GM12878 (cell line): ENCODE measurements around the gene CPEB1. TPM values are rescaled to one million over a fixed set of nuclear protein-coding genes. Genes with fewer than 3 reads are reported as not detected.

Experiments used
- ATAC-seq: fragments of 200-7000 bp; cut with Tn5 transposase; 3 replicates; pipeline ENCODE4 v1.9.1; 2020; ENCODE audit warnings: mild to moderate bottlenecking, moderate library complexity
- BruUV-seq: library from RNA; stranded (reverse); fragments of 400-500 nt; replicated peaks from 2 replicates; lab custom pipeline; 2021; lab: Mats Ljungman, UMichigan
- CTCF ChIA-PET: fragments of 300-600 bp; sonication (Branson Sonifier 250); formaldehyde crosslinking; extraction: SDS; loops from one replicate; lab custom pipeline; 2021; ENCODE audit warnings: inconsistent platforms; lab: Yijun Ruan, JAX
- POLR2A ChIA-PET: fragments of 350-600 bp; formaldehyde crosslinking; extraction: SDS; loops from one replicate; lab custom pipeline; 2021; ENCODE audit warnings: inconsistent platforms; lab: Charles Lee
- RAD21 ChIA-PET: fragments of 300-600 bp; sonication (Branson Sonifier 250); formaldehyde crosslinking; loops from one replicate; lab custom pipeline; 2023; ENCODE audit warnings: antibody characterized with exemption; ENCODE audit not compliant: unreplicated experiment; lab: Charles Lee
- SMC1A ChIA-PET: fragments of 300-600 bp; sonication (Branson Sonifier 250); formaldehyde crosslinking; loops from one replicate; lab custom pipeline; 2023; ENCODE audit not compliant: unreplicated experiment, uncharacterized antibody; lab: Charles Lee
- DNase-seq: peaks from one replicate; pipeline ENCODE4 v3.0.0-alpha.2; 2011; ENCODE audit warnings: low read depth, low spot score
- FAIRE-seq: peaks from 3 replicates; lab custom pipeline; 2011; peaks lifted over from hg19 to GRCh38; lab: Jason Lieb, UNC
- H2AFZ ChIP-seq: 2 replicates; pipeline ENCODE4 v1.6.0; 2011; ENCODE audit warnings: low read depth, low read length, control low read depth; ENCODE audit not compliant: control insufficient read depth
- H3K27ac ChIP-seq: 2 replicates; pipeline ENCODE4 v1.5.1; 2011; ENCODE audit warnings: control low read depth; ENCODE audit not compliant: control insufficient read depth, insufficient read depth
- H3K27me3 ChIP-seq, 2 experiments: replicated peaks in 1 of 2; 2 replicates each; pipeline versions ENCODE4 v1.6.0 to v1.6.1; 2011; ENCODE audit warnings: low read length in 1 of 2; ENCODE audit not compliant: control insufficient read depth in 2 of 2, insufficient read depth in 2 of 2
- H3K36me3 ChIP-seq, 2 experiments: 2 replicates each; pipeline ENCODE4 v1.5.1; 2011; ENCODE audit warnings: low read length in 1 of 2; ENCODE audit not compliant: control insufficient read depth in 2 of 2, insufficient read depth in 2 of 2
- H3K4me1 ChIP-seq: 2 replicates; pipeline ENCODE4 v1.6.1; 2011; ENCODE audit warnings: mild to moderate bottlenecking, low read length, moderate library complexity, mixed read lengths; ENCODE audit not compliant: control insufficient read depth, insufficient read depth
- H3K4me2 ChIP-seq: 2 replicates; pipeline ENCODE4 v1.6.0; 2011; ENCODE audit warnings: control low read depth; ENCODE audit not compliant: control insufficient read depth, insufficient read depth
- H3K4me3 ChIP-seq: fragments of 200-600 bp; sonication (generic); 2 replicates; pipeline ENCODE4 v1.5.1; 2016
- H3K79me2 ChIP-seq: 2 replicates; pipeline ENCODE4 v1.6.0; 2011; ENCODE audit warnings: low read length; ENCODE audit not compliant: control insufficient read depth, insufficient read depth
- H3K9ac ChIP-seq: 2 replicates; pipeline ENCODE4 v1.8.0; 2011; ENCODE audit warnings: low read length, control low read depth, mixed read lengths; ENCODE audit not compliant: control insufficient read depth, insufficient read depth
- H3K9me3 ChIP-seq: replicated peaks from 3 replicates; pipeline ENCODE4 v1.5.1; 2011; ENCODE audit warnings: mild to moderate bottlenecking, low read length; ENCODE audit not compliant: control insufficient read depth, insufficient read depth
- H4K20me1 ChIP-seq: 2 replicates; pipeline ENCODE4 v1.6.0; 2011; ENCODE audit not compliant: control insufficient read depth, insufficient read depth
- CBFB ChIP-seq: IDR thresholded peaks from 2 replicates; pipeline ENCODE4 v1.6.1; 2016; ENCODE audit warnings: antibody characterized with exemption, low read depth
- EZH2 ChIP-seq: IDR thresholded peaks from 2 replicates; pipeline ENCODE4 v1.6.1; 2012; ENCODE audit warnings: low read depth, mild to moderate bottlenecking, control low read depth, inconsistent platforms, low read length, borderline replicate concordance; ENCODE audit not compliant: control insufficient read depth
- FOXM1 ChIP-seq: IDR thresholded peaks from 2 replicates; pipeline ENCODE4 v1.6.1; 2012; ENCODE audit warnings: low read depth, mild to moderate bottlenecking, inconsistent platforms, low read length, moderate library complexity
- IKZF1 ChIP-seq: fragments of 450-650 bp; conservative IDR thresholded peaks from 2 replicates; pipeline ENCODE4 v1.6.1; 2017; ENCODE audit warnings: antibody characterized with exemption, mild to moderate bottlenecking
- PAX8 ChIP-seq: fragments of 450-650 bp; IDR thresholded peaks from 2 replicates; pipeline ENCODE4 v1.6.1; 2017; ENCODE audit warnings: mild to moderate bottlenecking, moderate library complexity
- RUNX3 ChIP-seq: IDR thresholded peaks from 2 replicates; pipeline ENCODE4 v1.6.1; 2012; ENCODE audit warnings: low read length, inconsistent platforms
- STAT3 ChIP-seq: IDR thresholded peaks from 2 replicates; pipeline ENCODE4 v1.6.1; 2011; ENCODE audit warnings: low read depth, low read length, improper control_type of control experiment
- TARDBP ChIP-seq: IDR thresholded peaks from 2 replicates; pipeline ENCODE4 v1.6.1; 2016; ENCODE audit warnings: borderline replicate concordance
- ZNF207 ChIP-seq: fragments of 450-650 bp; IDR thresholded peaks from 2 replicates; pipeline ENCODE4 v1.6.1; 2014; ENCODE audit warnings: antibody characterized with exemption, mild to moderate bottlenecking, borderline replicate concordance
- ZNF384 ChIP-seq: IDR thresholded peaks from 2 replicates; pipeline ENCODE4 v1.6.1; 2012; ENCODE audit warnings: low read depth, mild to moderate bottlenecking, low read length, improper control_type of control experiment, borderline replicate concordance
- WGBS: methylation state at CpG from one replicate; pipeline ENCODE4 v1.1.6; 2016; ENCODE audit warnings: low lambda C conversion rate; ENCODE audit not compliant: insufficient replicate concordance, insufficient coverage; ENCODE audit errors: missing lambda C conversion rate; 5-methylcytosine and 5-hydroxymethylcytosine counted together
- in situ Hi-C: fragments of 300-500 bp; cut with MboI; formaldehyde crosslinking; loops from 9 replicates; pipeline ENCODE4 v1.14.3; 2018; ENCODE audit warnings: mixed read lengths
- intact Hi-C: fragments of 100-400 bp; cut with micrococcal nuclease; formaldehyde crosslinking; loops from one replicate; pipeline ENCODE4 v1.14.2; 2022; ENCODE audit not compliant: unreplicated experiment
- polyA plus RNA-seq, 11 experiments: library from polyadenylated mRNA; depleted of rRNA in 4 of 11; unstranded in 6 of 11; stranded (reverse) in 5 of 11; fragments of >200 nt; fragmentation: Nextera tagmentation in 4 of 11; fragmentation: Illumina TruSeq in 1 of 11; extraction: Ambion mirVana in 4 of 11; extraction: Trizol in 1 of 11; gene quantifications; 1 replicate in 1 of 11; 2 replicates in 10 of 11; pipeline versions ENCODE4 v1.2.1 to v1.2.3, GENCODE V29; 2011 to 2016; ENCODE audit warnings: inconsistent platforms in 2 of 11, missing spikeins in 2 of 11, low read depth in 1 of 11
- total RNA-seq, 4 experiments: library from RNA; depleted of rRNA in 3 of 4; stranded (reverse); fragments of >200 nt in 3 of 4; fragmentation: Illumina TruSeq in 1 of 4; extraction: Trizol in 1 of 4; gene quantifications; 2 replicates each; pipeline versions ENCODE4 v1.2.1 to v1.2.3, GENCODE V29; 2013 to 2021
- TF ChIP-seq, protein P1 (sequence below): IDR thresholded peaks from 2 replicates; pipeline ENCODE4 v1.6.1; 2011; ENCODE audit warnings: borderline replicate concordance, low read depth, mild to moderate bottlenecking, moderate library complexity, low read length; ENCODE audit not compliant: insufficient read depth, poor library complexity, severe bottlenecking
- TF ChIP-seq, protein P2 (sequence below): fragments of 450-650 bp; IDR thresholded peaks from 2 replicates; pipeline ENCODE4 v1.6.1; 2017; ENCODE audit warnings: mild to moderate bottlenecking
- TF ChIP-seq, protein P3 (sequence below): IDR thresholded peaks from 2 replicates; pipeline ENCODE4 v1.6.1; 2011; ENCODE audit warnings: low read depth, mild to moderate bottlenecking, low read length, moderate library complexity, borderline replicate concordance; ENCODE audit errors: extremely low read depth
- TF ChIP-seq, protein P4 (sequence below): IDR thresholded peaks from 2 replicates; pipeline ENCODE4 v1.6.1; 2012; ENCODE audit warnings: low read depth, low read length, improper control_type of control experiment

The CPEB1 gene
- total and polyA plus RNA-seq, 10 of the 15 experiments (the other 5 are each of a cell fraction or from before 2014, with no cell fraction given): 0.05 to 1.1 (median 0.46) TPM

DNA sequence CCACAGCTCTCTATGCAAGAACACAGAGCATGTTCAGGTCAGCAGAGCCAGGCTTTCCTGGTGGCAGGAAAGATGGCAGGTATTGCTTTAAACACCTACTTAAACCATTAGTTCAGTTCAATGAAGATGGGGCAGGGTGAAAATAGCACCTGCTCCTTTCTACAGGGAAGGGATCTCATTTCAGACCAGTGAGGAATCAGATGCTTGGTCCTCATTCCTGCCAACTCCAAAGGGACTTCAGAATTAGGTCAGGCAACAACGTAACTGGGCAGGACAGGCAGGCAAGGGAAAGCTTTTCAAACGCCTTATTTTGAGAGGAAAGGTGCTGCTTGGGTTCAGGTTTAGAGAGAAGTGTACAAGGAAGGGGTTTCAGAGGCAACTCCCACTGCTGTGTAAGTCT is 94.3 kb downstream of the CPEB1 start:
- TF ChIP-seq CBFB: no peak
- no peak for TF ChIP-seq EZH2
- TF ChIP-seq RUNX3: no peak
- TF ChIP-seq, protein P1, sequence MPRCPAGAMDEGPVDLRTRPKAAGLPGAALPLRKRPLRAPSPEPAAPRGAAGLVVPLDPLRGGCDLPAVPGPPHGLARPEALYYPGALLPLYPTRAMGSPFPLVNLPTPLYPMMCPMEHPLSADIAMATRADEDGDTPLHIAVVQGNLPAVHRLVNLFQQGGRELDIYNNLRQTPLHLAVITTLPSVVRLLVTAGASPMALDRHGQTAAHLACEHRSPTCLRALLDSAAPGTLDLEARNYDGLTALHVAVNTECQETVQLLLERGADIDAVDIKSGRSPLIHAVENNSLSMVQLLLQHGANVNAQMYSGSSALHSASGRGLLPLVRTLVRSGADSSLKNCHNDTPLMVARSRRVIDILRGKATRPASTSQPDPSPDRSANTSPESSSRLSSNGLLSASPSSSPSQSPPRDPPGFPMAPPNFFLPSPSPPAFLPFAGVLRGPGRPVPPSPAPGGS: no peak
- no peak for TF ChIP-seq STAT3
- TF ChIP-seq FOXM1: no peak
- no peak for TF ChIP-seq ZNF207
- no peak for TF ChIP-seq ZNF384
- TF ChIP-seq, protein P2, sequence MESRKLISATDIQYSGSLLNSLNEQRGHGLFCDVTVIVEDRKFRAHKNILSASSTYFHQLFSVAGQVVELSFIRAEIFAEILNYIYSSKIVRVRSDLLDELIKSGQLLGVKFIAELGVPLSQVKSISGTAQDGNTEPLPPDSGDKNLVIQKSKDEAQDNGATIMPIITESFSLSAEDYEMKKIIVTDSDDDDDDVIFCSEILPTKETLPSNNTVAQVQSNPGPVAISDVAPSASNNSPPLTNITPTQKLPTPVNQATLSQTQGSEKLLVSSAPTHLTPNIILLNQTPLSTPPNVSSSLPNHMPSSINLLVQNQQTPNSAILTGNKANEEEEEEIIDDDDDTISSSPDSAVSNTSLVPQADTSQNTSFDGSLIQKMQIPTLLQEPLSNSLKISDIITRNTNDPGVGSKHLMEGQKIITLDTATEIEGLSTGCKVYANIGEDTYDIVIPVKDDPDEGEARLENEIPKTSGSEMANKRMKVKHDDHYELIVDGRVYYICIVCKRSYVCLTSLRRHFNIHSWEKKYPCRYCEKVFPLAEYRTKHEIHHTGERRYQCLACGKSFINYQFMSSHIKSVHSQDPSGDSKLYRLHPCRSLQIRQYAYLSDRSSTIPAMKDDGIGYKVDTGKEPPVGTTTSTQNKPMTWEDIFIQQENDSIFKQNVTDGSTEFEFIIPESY: no peak
- no peak for TF ChIP-seq IKZF1
- TF ChIP-seq, protein P3, sequence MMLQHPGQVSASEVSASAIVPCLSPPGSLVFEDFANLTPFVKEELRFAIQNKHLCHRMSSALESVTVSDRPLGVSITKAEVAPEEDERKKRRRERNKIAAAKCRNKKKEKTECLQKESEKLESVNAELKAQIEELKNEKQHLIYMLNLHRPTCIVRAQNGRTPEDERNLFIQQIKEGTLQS: no peak
- TF ChIP-seq TARDBP: no peak
- no peak for TF ChIP-seq PAX8
- TF ChIP-seq, protein P4, sequence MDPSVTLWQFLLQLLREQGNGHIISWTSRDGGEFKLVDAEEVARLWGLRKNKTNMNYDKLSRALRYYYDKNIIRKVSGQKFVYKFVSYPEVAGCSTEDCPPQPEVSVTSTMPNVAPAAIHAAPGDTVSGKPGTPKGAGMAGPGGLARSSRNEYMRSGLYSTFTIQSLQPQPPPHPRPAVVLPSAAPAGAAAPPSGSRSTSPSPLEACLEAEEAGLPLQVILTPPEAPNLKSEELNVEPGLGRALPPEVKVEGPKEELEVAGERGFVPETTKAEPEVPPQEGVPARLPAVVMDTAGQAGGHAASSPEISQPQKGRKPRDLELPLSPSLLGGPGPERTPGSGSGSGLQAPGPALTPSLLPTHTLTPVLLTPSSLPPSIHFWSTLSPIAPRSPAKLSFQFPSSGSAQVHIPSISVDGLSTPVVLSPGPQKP: no peak
- H2AFZ ChIP-seq: no peak overlapping the region
- FAIRE-seq: no peak
- no peaks in the 10 kb centered on the region for H4K20me1 ChIP-seq
- H3K36me3 ChIP-seq: no peaks in the 10 kb centered on the region; a peak in 1 of 4 replicates
- H3K4me3 ChIP-seq: no peak overlapping the region
- RAD21 ChIA-PET: no interaction called here
- no peak for ATAC-seq
- intact Hi-C loops (no loop called here), in situ Hi-C loops (no loop called here)
- DNase-seq: no peak
- H3K9ac ChIP-seq: no peak overlapping the region
- SMC1A ChIA-PET: interaction anchor here (0.8 kb wide), 1 partner anchor 15 kb away, joined by 3 read pairs; no protein-coding TSS in a partner anchor
- no peak overlapping the region for H3K27ac ChIP-seq
- H3K4me1 ChIP-seq: peaks cover 21% of the 10 kb centered on the region
- H3K27me3 ChIP-seq: peaks cover 0 to 1% of the 10 kb centered on the region in 2 experiments; a peak in 1 of 4 replicates
- H3K9me3 ChIP-seq: no peaks in the 10 kb centered on the region
- no TSS peak for BruUV-seq
- H3K4me2 ChIP-seq: no peak overlapping the region
- CTCF ChIA-PET: interaction anchor here (1.4 kb wide), 1 partner anchor 69 kb away, joined by 3 read pairs; no protein-coding TSS in a partner anchor
- H3K79me2 ChIP-seq: no peaks in the 10 kb centered on the region
- 47% methylated on average over 2 of the region's 2 CpGs for WGBS
- POLR2A ChIA-PET: no interaction called here
